GM21526 (cell line): ENCODE measurements around the gene ADH7.

Source experiments
- ATAC-seq: cut with Tn5 transposase; IDR thresholded peaks from one replicate; pipeline ENCODE4 v1.9.1; 2021; ENCODE audit warnings: moderate library complexity; ENCODE audit not compliant: unreplicated experiment, low FRiP score

Gene ADH7

DNA sequence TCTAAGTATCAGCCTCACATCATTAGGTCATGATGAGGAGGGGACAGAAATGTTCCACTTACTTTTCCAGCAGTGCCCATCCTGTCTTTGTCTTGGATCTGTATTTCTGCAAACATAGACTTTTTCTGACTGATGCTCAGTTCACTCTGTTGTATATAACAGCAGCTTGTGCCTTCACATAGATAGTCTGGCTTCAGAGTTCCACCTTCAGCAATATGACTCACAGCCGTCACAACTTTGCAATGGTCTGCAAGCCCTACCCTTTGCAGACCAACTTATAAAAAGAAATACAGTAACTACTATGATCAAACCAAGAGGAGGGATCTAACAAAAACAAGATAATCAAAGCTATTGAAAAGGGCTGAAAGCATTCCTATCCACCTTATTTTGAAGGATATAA is at the start of gene ADH7:
TSS of gene ADH7 (minus strand) at position 189 of the 400 bp plus-strand sequence. CDS start at position 80, 109 bp downstream.
- no peak for ATAC-seq

DNA sequence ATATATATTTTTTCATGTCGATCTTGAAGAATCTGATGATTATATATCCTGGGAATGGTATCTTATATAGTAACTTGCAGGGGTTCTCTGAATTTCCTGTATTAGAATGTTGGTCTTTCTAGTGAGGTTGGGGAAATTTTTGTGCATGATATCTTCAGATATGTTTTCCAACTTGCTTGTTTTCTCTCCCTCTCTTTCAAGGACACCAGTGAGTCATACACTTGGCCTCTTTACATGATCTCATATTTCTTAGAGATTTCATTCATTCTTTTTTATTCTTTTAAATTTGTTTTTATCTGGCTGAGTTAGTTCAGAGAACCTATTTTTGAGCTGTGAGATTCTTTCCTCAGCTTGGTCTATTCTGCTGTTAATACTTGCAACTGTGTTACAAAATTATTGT is 48.5 kb upstream of the ADH7 start:
- no peak for ATAC-seq

DNA sequence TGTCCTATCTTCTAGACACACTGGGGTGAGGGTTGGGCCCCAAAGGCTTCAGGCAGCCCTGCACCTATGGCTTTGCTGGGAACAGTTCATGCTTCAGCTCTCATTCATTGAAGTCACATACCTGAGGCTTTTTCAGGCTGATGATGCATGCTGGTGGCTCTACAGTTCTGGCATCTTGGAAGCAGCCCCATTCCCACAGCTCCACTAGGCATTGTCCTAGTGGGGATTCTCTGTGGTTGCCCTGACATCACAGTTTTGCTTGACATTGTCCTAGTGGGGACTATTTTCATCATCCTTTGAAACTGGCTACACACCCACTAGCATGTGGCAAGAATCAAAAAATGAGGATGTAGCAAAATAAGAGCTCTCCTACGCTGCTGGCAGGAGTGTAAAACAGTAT is 38.0 kb upstream of the ADH7 start:
- no peak for ATAC-seq

DNA sequence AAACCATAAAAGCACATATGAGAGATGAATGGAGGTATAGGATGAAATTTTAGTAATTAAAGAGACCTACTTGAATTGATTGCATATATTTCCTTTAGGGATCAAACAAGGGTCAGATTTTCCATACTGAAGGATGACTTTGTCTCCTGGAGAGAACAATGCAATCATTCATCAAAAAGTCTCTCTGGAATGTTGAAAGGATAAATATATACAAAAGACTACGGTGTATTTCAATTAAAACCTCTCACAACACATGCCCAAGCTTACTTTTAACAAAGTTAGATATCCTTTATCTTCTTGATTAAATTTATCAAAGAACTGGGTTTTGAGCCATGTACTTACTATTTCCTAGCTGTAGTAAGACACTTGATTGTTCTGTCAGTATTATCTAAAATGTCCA is 36.8 kb upstream of the ADH7 start:
- ATAC-seq = no peak

DNA sequence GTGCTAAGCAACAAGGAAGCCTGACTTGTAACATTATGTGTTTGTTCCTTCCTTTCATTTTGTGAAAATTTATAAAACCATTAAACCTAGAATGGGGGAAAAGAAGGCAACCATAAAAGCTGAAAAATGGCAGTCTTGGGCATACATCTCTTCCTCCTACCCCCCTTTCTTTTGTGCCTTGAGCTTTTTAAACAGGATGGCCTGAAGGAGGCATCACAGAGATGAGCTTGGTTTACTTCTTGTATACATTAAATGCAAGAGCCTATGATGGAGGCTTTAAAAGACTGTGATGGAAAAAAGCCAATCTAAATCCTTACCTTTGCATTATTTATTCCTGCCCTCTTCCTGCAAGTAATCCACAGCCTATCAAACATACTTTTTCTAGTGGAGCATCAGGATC is 36.2 kb upstream of the ADH7 start:
- no peak for ATAC-seq

DNA sequence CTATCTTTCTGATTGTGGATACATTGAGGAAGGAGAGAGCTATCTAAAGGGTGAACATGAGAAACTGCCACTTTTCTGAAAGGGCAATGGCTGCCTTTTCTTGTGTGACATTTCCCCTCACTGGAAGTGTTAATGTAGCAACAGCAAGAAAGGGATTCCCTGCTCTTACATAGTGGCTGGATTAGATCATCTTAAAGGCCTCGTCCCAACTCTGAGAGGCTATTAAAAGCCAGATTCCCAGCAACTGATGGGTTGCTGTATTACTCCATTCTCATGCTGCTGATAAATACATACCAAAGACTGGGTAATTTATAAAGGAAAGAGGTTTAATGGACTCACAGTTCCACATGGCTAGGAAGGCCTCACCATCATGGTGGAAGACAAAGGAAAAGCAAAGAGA is 33.7 kb upstream of the ADH7 start:
- no peak for ATAC-seq

DNA sequence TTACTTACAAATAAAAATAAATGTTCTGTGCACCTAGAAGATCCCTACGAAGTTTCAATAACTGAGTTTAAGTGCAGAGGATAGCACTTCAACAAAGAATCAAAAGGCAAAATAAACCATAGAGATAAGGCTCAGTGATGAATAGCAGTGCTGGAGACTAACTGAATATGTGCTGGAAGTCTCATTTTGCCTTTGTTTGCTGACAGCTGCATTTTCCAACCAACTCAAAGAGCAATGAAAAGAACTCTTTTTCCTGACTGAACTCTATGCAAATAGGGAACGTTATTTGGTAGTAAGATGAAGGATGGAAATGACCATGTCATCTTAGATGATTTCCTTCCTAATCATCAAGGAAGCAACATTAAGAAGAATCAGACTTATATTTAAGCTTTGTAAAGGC is 32.7 kb upstream of the ADH7 start:
- no peak for ATAC-seq

DNA sequence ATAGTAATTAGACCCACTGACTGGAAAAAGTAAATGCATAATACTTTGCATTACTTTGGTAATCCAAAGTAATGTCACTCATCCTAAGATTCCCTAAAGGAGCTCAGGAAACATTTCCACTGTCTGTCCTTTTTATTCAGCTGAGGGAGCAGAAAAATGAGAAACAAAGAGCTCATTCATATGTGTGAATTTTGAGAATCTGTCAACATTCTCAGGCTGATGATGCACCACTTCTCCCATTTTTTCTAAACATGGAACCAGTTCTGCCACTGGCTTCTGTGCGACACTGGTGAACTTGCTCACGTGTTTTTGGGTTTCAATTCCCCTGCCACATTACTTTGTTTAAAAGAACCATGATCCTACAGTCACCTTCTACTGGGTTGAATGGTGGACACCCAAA is 28.4 kb upstream of the ADH7 start:
- no peak for ATAC-seq

DNA sequence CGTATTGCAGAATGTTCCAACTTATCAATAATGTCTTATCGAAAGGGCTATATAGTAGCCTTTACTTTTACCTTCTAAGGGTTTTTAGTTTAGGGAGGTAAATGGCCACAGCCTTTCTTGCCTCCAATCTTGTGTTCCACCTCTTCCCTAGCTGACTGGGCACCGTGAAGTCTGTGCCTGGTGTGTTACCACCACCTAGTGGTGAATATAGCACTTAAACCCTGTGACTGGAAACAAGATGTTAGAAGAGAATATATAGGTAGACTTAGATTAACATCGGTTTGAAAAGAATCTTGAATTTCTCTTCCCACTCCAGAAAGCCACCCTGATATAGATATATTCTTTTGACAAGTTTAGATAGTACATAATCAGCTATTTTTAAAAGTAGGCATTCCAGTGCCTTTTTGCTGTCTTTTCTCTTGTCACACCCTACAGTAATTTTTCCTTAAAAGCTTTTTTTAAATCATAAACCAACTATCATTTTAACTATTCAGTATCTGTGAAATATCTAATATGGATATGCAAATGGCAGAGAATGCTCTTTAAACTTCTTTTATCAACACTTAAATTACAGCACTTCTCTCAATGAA is 27.8 kb upstream of the ADH7 start:
- ATAC-seq = peak; percentile 97

DNA sequence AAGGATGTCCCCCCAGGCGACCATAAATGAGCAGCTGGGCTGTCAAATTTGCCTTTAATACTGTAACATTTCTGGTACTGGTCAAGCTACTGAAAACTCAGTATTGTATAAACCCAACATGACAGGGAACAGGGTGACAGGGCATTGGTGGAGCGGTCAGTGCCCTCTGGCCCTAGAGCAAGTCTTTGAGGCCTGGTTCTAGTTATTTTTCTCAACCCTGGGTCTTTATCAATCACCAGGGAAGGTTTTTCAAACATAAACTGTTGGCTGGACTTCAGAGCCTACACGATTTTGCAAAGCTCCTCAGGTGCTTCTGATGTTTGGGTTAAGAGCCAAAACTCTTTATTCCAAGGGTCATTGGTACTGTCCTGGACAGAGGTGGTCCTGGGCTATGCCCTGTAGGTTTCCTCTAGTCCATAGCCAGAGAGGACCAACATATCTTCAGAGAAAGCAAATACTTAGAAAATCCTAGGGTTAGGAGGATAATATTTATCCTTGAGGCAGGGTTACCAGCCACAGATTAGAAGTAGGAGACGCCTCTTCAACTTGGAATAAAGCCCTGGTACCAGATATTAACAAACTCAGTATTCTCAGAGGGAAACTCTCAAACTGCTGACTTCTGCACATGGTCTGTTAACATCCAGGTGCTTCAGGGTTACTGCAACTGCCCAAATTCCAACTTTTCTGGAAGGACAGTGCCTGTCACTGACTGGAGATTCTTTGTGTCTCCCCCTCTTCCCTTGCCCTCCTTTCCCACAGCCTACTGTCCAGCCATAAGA is 26.7 kb upstream of the ADH7 start:
- no peak for ATAC-seq

DNA sequence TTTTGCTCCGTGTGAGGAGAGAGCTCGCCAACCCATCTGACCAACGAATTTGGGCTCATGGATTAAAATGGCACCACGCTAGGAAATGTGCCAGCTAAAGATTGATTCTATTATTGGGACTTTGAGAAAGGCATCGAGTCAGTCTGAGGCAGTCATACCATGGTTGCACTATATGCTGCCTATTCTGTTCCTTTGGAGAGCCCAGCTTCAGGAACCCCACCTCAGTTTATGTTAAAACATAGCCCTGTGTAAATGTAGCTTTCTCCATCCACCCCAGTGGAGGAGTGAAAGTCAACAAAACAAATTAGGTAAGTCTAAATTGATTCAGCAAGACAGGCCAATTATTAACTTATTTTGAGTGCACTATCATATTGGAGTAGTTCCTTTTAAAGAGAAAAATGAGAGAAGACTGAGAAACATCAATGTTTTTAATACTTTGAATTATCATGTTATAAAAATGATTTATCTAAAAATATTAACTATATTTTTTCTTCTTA is 24.5 kb upstream of the ADH7 start:
- no peak for ATAC-seq

DNA sequence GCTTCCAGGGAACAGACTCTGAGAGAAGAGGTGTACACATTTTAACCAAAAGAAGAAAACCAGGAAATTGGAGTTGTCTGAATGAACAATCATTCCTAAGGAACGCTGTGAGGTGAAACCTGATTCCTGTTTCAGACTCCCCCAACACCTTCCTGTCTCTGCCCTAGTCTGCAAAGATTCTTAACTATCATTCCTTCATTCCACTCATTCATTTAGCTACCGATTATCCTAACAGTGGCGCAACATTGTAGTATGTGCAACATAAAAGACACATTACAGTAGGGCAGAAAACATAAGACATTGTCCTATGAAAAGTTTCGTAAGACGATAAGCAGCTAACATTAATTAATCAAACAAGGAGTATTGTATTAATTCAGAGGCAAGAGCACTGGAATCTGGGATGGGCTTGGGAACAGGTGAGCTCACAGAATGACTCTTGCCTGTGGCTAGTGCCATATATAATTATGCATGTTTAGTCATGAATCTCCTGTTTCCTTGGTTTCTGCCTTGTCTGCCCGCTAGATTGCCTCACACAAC is 23.8 kb upstream of the ADH7 start:
- ATAC-seq = no peak

DNA sequence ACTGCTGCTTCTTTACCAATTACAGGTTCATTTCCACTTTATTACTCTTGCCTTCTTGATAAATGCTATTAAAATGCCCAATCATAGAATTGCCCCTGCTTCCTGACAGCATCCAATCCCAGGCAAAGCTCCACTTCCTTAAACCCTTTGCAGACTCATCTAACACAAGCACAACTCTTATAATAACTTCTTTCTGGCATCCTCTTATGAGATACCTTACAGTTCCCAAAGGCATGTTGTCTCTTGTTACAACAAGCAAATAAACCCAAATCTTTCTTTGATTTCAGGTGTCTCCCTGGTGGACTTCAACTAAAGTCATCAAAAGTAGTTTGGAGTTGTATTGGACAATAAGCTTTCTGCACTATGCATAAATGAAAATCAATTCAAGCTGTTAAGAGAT is 22.5 kb upstream of the ADH7 start:
- ATAC-seq = no peak

DNA sequence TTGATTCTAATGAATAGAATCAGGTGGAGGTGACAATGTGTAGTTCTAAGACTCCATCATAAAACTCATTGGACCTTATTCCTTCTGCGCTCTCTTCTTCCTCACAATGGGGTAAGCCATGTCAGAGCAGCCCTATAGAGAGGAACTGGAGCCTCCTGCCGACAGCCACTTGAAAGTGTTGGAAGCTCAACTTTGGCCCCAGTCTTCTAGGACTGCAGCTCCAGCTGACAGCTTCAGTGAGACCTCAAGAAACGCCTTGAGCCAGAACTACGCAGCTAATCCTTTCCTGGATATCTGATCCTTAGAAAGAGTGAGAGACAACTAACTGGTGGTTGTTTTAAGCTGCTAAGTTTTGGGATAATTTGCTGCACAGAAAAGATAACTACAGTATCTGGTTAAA is 22.1 kb upstream of the ADH7 start:
- no peak for ATAC-seq

DNA sequence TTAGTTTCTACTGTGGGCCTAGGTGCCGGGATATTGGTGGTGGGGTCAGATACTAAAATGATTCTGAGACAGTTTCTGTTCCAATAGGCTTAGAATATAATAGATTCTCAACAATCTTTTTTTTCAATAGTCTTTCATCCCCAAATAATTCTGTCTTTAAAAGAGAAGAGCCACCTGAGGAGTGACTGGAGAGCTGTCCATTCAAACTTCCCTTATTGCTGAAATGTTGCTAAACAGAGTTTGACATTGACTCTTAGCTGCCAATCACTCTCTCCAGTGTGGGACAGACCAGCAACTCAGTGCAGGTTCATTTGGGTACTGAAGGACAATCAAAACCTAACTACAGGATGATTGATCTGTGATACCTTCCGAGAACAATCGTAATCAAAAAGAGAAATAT is 12.4 kb upstream of the ADH7 start:
- no peak for ATAC-seq

DNA sequence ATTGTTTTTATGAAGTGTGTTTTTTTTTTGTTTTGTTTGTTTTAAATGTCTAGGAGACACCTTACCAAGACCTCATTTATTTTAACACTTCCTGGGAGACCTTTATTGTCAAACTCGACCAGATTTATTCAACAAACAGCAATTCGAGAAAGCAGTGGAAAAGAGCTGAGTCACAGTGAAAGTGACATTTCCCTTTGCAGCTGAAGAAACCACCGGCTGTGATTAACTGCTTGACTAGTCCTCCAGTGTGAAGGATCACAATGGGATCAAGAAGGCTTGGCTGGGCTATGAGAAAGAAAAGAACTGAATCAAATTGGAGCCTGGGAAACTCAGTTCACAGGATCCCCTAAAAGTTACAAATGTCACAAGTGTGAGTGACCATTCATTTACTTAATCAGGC is 11.9 kb upstream of the ADH7 start:
- ATAC-seq = peak; percentile 85

DNA sequence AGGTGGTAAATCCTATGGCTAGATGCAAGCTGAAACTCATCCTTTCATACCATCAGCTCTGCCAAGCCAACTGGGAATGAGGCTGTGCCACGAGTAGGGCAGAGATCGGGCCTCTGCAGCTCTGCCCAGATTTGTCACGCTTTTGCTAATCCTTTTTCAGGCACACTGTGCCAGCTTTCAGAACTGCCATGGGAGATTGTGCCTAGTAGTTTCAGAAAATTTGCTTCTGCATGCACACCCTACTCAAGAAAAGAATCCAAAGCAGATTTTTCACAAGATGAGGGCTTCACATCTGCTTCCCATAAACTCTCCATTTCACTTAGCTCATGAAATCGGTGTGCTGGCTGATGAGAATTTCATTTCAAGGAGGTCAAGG is 3.3 kb upstream of the ADH7 start:
- no peak for ATAC-seq

DNA sequence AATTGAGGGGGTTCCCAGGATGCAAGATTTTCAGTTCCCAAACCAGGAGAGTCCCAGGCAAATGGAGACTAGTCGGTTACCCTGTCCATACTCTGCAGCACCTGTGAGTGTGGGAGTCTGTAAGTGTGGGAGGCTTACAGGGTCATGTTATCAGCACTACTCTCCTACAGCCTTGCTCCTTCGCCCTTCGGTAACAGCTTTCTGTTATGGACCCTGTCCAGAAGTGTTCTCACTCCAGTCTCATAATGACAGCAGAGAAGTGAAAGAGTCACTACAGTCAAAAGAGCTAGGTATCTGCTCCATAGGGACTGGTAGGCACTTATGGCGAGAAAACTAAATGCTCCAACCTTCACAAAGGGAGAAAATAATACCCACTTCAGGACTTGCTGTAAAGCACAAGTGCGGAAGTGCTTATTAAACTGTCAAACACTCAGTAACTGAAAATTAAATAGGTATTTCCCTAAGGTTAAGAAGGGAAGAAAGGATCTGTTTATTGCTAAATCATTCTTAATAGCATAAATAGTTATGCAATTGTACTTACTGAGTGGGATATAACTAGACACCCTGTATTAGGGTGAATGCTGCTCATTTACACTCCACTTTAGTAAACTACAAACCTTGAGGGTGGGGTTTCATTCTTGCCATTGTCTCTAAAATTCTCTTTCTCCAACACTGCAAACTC is 2.7 kb upstream of the ADH7 start:
- no peak for ATAC-seq

DNA sequence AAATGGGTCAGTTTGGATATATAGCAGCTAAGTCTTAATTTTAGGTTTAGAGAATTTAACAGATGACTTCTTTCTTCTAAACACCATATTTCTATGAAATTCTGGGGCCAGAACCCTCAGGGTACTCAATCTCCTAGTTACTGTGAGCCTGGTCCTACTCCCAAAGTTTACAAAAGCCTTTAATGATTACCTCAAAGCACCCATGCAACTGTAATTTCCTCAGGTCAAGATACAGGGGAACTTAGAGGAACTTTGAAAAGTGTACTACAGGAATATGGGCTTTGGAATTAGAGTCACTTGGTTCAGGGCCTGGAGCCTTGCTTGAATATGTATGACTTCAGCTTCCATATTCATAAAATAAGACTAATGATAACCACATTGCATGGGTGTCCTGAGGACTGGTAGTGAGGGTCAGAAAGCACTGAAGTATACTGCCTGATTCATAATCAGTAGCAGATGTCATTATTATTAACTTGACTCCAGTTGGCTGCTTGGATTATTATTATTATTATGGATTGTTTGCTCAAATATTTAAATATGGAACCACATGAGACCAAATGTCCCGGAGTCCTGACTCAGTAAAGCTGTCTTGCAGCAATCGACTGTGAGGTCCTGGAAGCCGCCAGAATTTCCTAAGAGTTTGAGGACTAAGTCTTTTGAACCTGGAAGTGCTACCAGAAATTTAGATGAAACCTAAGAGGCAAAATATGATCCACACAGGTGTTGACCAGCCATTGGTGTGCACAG is 2.0 kb upstream of the ADH7 start:
- ATAC-seq = no peak

DNA sequence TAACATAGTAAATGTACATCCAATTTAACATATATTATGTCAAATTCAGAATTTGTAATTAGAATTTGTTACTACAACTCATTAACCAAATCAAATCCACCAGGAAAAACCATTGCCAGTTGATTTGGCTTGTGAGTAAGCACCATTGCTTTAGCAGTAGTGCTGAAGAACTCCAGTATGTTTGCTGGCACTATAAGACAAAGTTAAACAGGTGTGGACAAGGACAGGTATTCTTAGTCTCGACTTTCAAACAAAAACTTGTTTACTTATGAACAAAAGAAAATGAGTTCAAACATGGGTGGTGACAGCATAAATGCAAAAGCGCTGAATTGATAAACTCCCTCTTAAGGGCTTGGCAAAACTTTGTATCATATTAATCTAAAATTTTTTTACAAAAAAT is 1.3 kb upstream of the ADH7 start:
- ATAC-seq = no peak

DNA sequence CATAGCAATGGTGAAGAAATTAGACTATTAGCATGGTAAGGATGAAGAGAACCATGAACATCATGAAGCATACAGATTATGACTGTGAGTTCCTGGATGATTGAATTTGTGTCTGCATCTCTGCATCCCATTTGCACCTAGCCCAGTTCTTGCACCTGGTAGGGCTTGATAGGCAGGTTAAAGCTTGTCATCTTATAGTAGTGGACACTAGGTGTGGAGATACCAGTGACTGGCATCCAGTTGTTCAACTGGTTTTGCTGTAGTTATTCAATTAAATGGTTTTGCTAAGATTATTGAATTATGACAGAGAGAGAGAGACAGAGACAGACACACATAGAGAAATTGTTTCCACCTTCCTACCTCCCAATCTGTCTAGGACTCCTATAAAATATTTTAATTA is 5.0 kb downstream of the ADH7 start:
- no peak for ATAC-seq
